GM19324 (cell line): ENCODE measurements around the gene HECW1.

Experiments
- ATAC-seq: cut with Tn5 transposase; IDR thresholded peaks from one replicate; pipeline ENCODE4 v1.9.1; 2021; ENCODE audit warnings: mild to moderate bottlenecking, moderate library complexity; ENCODE audit not compliant: unreplicated experiment, low FRiP score

Gene HECW1

DNA sequence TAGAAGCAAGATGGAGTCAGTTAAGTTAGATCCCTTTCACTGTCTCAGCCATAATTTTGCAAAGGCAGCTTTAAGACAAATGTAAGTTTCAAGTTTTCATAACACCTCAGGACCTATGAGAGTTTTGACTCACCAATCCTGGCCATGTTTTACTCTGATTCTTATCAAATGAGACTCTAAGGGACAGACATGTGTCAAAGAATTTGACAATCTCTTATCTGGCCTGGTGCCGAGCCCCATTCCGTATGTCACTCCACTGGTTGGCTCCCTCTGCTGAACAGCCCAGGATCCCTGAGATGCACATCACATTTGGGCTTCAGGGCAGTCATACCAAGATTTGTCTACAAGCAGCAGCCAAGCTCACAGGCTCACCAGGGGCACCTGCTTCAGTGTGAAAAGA lies 282.9 kb downstream of the HECW1 start:
- ATAC-seq, result no peak

DNA sequence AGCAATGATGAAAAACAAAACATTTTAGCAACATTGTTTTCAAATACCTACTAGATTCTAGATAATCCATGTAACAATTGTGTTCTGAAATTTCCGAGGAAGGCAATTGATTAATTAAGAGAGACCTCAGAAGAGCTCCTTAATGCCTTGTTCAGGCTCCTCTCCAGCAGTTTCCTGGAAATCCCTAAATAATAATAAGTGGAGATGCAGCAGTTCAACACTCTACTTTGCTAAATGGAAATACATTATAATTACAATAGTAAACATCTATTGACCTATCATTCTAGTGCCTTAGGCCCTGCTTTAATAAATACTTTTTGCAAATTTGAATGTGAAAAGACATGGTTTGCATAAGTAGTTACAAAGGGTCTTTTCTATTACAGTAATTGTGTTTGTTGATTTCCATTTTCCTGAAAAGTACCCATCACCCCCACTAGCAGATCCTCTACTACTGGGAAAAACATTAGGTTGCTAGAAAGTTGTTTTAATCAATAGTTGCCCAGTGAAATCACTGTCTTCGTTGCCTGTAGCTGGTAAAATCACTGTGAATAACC lies 283.8 kb downstream of the HECW1 start:
- no peak for ATAC-seq

DNA sequence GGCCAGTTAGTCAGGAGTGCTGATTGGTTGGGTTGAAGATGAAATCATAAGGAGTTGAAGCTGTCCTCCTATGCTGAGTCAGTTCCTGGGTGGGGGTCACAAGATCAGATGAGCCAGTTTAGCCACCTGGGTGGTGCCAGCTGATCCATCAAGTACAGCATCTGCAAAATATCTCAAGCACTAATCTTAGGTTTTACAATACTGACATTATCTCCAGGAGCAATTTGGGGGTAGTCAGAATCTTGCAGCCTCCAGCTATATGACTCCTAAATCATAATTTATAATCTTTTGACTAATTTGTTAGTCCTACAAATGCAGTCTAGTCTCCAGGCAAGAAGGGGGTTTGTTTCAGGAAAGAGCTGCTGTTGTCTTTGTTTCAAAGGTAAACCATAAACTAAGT lies 286.4 kb downstream of the HECW1 start:
- no peak for ATAC-seq

DNA sequence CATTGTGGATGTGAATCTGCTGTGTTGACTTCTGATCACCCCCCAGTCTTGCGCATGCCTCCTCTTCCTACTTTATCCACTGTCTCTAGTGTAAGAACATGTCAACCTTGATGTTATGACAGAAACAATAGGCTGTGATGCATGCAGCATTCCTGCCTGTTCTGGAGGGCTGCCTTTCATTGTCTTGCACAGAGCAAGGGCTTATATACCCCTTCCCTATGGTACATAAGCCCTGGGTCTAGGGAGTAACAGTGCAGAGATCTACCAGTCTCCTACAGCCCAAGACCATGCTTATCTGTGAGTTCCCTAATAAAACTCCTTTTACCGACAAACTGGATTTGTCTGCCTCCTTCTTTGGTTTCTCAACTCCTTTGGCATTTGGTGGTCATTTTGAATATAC lies 293.5 kb downstream of the HECW1 start:
- no peak for ATAC-seq

DNA sequence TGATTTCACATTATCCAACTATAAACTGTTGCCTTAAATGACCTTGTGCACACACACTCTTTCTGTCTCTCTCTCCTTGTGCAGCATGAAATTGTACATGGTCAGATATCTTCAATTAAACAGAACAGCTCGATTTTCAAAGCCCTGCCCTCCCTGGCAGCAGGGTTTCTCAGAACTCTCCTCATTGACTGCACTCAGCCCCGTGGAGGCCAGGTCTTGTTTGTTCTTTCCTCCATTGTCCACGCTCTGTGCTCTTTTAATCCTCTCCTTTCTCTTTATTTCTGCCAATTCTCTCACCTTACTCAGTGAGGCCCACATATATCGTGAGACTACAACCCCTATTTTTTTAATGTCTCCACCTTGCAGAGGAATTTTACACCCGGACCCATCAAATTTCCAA lies 294.5 kb downstream of the HECW1 start:
- no peak for ATAC-seq

GRCh38 chr7:43408981-43409380 lies 296.5 kb downstream of the HECW1 start:
- no peak for ATAC-seq

GRCh38 chr7:43417455-43417854 lies 305.0 kb downstream of the HECW1 start:
- no peak for ATAC-seq

GRCh38 chr7:43430411-43430810 lies 318.0 kb downstream of the HECW1 start:
- no peak for ATAC-seq

DNA sequence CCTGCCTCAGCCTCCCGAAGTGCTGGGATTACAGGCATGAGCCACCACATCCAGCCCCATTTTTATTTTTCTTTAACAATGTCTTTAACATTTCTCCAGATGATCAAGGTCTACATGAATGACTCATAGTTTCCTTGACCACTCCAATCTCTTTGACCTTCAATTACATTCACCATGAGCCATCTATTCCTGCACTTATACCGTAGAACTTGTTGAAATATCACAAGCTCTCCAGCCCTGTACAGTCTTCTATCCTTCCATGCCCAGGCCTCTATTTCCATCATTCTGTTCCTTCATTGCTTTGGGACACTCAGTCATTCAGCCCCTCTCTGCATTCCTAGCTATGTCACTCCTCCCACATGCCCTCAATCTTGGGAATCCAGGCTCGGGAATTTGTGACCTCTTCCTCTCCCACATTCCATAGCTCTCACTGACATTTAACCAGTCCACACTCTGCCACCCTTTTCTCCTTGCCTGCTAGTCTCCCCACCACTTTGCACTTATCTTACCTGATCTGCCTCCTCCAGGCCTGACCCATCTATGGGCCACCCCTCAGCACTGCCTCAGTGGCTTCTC lies 318.7 kb downstream of the HECW1 start:
- no peak for ATAC-seq

DNA sequence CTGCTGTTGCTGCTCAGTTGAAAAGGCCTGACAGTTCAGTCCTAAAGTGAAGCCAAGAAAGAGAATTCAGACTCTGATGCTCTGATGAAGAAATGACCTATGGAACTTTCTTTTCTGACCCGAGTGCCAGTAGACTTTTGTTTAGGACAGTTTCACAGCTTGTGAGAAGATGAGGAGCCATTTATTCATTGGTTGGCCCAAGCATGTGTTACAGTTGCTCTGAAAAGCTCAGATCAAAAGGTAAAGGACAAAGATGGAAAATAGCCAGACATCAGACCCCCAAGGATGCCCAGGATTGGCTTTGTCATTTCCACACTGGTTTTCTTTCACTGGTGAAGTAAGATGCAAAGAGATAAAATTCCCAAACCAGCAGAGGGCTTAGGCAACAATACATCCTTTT lies 321.2 kb downstream of the HECW1 start:
- no peak for ATAC-seq

GRCh38 chr7:43437001-43437400 lies 324.6 kb downstream of the HECW1 start:
- no peak for ATAC-seq

DNA sequence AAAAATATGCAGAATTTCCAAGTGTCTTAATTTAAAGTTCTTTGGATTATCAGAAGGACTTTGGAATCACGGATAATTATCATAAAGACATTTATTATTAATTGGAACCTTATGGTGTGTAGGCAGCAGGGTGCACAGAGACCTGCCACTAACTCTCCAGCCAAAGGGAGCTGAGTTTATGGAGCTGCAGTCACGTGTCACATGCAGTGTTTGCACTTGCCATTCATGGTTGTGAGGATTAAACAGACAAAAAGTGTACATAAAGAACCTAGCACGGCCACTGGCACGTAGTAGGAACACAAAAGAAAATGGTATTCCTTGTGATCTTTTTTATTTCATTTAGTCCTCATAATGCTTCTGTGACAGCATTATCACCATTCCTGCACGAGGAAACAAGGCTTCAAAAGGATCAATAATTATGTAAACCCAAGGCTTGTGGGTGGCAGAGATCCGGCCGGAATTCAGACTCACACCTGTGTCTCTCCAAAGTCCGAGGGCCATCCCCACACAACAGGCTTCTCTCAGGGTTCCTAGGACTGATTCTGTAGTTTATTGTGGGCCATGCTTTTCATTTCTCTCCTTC lies 326.5 kb downstream of the HECW1 start:
- no peak for ATAC-seq

- ATAC-seq, result no peak
These were observed 327.4 kb downstream of the HECW1 start for GRCh38 chr7:43439631-43440401.

- no peak for ATAC-seq
These were observed 329.0 kb downstream of the HECW1 start for GRCh38 chr7:43441231-43442130.

DNA sequence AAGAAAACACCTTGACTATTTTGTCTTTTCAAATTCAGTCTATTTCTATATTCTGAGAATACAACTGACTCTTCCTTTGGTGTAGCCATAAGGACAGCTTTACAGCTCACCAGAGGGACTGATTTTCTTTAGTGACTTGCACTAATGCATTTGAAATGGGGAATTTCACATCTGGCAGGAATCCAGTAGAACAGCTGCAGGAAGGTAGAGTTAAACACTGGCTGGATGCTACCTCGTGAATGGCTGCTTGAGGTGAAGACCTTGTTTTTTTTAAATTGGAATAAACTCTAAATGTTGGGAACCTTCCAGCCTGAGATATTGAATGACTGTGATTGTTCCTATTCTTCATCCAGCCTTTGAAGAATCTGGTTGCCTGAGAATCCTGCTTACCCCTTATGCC lies 330.9 kb downstream of the HECW1 start:
- no peak for ATAC-seq

- no peak for ATAC-seq
These were observed 332.5 kb downstream of the HECW1 start for GRCh38 chr7:43444711-43445578.

GRCh38 chr7:43449577-43449976 lies 337.1 kb downstream of the HECW1 start:
- ATAC-seq, result no peak

DNA sequence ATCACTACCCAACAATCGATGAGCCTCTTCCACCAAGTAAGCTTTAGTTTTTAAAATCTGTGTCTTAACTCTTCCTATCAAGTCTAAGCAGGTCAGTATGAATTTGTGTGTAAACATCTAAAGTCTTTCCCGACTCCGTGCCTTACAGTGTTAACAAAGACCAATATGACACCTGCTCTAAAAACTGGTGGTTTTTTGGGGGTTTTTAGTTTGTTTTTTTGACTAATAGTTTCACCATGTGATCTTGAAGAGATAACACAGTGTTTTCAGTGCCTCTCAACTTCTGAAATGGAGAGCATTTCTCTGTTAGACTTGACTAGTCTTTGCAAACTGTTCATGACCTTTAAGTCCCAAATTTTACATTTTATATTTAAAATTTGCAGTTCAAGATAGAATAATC lies 338.4 kb downstream of the HECW1 start:
- no peak for ATAC-seq

DNA sequence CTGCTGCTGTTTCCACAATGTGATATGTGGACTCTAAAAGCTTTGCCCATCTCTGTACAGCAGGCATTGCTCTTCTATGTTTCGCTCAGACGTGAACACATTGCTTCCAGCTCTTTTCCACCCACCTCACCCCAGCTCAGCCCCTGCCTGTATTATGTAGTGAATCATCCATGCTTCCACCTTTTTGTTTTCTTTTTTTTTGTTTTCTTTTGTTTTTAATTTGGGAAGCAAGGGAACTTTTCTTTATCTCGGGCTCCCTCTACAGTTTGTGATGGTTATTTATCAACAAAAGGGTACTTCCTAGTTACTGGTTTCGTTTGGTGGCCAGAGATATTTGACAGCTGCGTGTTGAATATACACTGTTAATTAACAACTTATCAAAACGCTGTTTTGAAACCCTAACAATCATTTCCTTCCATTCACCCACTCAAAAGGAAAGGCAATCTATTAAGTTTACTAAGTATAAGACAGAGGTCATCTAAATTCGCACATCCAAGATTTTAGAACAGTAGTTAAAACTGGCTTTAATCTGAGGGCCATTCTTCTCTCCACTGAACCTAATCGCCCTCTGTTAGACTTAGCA lies 342.6 kb downstream of the HECW1 start:
- no peak for ATAC-seq
